OCI-LY3 (cell line): ENCODE results near the gene LARGE1.

ENCODE experiments used
- CTCF ChIP-seq: fragments of 200-600, 300-600 bp; sonication (generic); IDR thresholded peaks from 2 replicates; pipeline ENCODE4 v1.5.1; 2014; ENCODE audit warnings: antibody characterized with exemption, low read length, low read depth
- EZH2phosphoT487 ChIP-seq: fragments of 200-600 bp; shearing (Covaris generic); IDR thresholded peaks from 2 replicates; pipeline ENCODE4 v1.6.1; 2018; ENCODE audit warnings: antibody characterized with exemption, mixed run types, low read depth

GRCh38 chr22:33906475-33906874 is 13.8 kb downstream of the LARGE1 start:
- no peak for TF ChIP-seq CTCF
- TF ChIP-seq EZH2phosphoT487 = no peak
